SJCRH30 (cell line): ENCODE data around the gene KLC3. TPM values are rescaled to one million over a fixed set of nuclear protein-coding genes. Genes with fewer than 3 reads are reported as not detected.
"Not testable (repeated sequence)": the region's sequence is repeated elsewhere in the genome, so short reads cannot be mapped to it uniquely, and the experiment has no call there.

ENCODE experiments used
- DNase-seq, 2 experiments: peaks; one replicate each; pipeline ENCODE4 v3.0.0-alpha.2; 2015 to 2020
- H3K27ac ChIP-seq: fragments of 250-450 bp; sonication (Bioruptor Pico); 2 replicates; pipeline ENCODE4 v1.5.1; 2020; ENCODE audit warnings: mild to moderate bottlenecking, moderate library complexity
- H3K27me3 ChIP-seq: fragments of 250-450 bp; sonication (Bioruptor Pico); 2 replicates; pipeline ENCODE4 v1.5.1; 2020; ENCODE audit warnings: mild to moderate bottlenecking, moderate library complexity
- H3K36me3 ChIP-seq: fragments of 250-450 bp; sonication (Bioruptor Pico); 2 replicates; pipeline ENCODE4 v1.5.1; 2020; ENCODE audit warnings: mild to moderate bottlenecking, moderate library complexity
- H3K4me1 ChIP-seq: fragments of 250-450 bp; sonication (Bioruptor Pico); 2 replicates; pipeline ENCODE4 v1.5.1; 2020; ENCODE audit warnings: mild to moderate bottlenecking, moderate library complexity
- H3K4me3 ChIP-seq: fragments of 250-450 bp; sonication (Bioruptor Pico); 2 replicates; pipeline ENCODE4 v1.5.1; 2020; ENCODE audit warnings: mild to moderate bottlenecking, moderate library complexity
- H3K9me3 ChIP-seq: fragments of 250-450 bp; sonication (Bioruptor Pico); replicated peaks from 2 replicates; pipeline ENCODE4 v1.5.1; 2020; ENCODE audit warnings: mild to moderate bottlenecking, moderate library complexity
- total RNA-seq: library from RNA; depleted of rRNA; stranded (reverse); fragments of >200 nt; shearing (Covaris generic); gene quantifications from 2 replicates; pipeline ENCODE4 v1.2.3, GENCODE V29; 2014

The KLC3 gene
- total RNA-seq, 1 experiment from 2014 or later, result not detected

DNA sequence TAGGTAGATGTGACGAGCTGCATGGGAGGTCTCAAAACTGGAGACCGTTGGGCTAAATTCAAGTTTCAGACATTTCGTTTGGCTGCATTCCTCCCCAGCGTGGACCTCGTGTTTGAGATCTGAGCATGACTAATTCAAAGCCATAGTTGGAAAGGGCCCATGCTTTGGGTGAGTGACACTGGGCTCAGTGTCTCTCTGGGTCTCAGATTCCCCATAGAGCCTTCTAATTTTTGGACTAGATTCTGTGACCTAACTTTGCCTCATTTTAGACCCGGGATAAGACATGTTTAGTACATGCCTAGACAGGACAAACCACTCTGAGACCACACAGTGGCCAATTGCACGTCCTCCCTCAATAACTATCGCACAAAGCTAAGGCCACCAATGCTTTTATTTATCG, 34.5 kb upstream of the KLC3 start:
- Histone ChIP-seq H3K9me3 (no peaks in the 10 kb centered on the region), H3K27ac (peak overlapping the region; percentile 60), H3K27me3 (no peaks in the 10 kb centered on the region), H3K4me3 (peak overlapping the region; percentile 18; the same call in 1 of the 2 replicates), H3K4me1 (peaks cover 9% of the 10 kb centered on the region), H3K36me3 (no peaks in the 10 kb centered on the region)
- peak; percentile 26 to 53 for DNase-seq

DNA sequence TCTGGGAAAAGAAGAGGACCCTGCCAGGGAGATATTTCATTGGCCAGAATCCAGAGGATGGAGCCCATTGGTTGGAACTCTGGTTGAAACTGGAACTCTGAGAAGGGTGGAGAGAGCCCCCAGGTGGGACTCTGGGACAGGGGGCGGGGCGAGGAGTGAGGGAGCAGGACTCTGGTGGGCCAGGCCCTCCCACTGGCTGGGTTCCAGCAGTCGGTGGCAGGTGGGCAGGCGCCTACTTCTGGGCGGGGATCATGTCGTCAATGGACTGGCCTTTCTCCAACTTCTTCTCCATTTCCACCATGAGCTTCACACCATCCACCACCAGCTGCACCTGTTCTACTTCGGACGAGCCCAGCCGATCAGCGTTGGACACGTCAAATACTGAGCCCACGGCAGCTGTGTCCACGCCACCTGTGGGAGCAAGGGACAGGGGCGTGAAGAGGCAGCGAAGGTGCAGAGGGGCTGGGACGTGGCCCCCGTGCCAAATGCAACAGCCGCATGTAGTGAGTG, 34.0 kb upstream of the KLC3 start:
- Histone ChIP-seq H3K4me1 (peaks cover 9% of the 10 kb centered on the region), H3K4me3 (peak overlapping the region; percentile 18; the same call in 1 of the 2 replicates), H3K27me3 (no peaks in the 10 kb centered on the region), H3K27ac (peak overlapping the region; percentile 60), H3K36me3 (no peaks in the 10 kb centered on the region), H3K9me3 (no peaks in the 10 kb centered on the region)
- DNase-seq, result peak; percentile 94 to 98

DNA sequence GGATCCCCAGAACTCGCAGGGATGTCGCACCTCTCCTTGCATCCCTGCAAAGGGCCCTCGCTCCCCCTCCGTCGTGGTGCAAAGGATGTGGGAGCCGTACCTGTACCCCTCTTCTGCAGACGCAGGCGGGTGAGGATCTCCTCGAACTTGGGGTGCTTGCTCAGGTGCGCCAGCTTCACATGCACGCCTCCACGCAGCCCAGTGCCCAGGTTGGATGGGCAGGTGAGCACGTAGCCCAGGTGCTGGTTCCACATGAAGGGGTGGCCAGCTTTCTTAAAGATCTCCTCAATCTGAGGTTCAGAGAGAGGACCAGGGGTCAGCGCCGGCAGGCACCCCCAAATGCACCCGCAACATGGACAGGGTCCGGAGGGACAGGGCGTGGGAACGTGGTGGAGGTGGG, 33.2 kb upstream of the KLC3 start:
- Histone ChIP-seq H3K27ac (no peak overlapping the region), H3K9me3 (no peaks in the 10 kb centered on the region), H3K4me1 (peaks cover 9% of the 10 kb centered on the region), H3K27me3 (no peaks in the 10 kb centered on the region), H3K4me3 (no peak overlapping the region), H3K36me3 (no peaks in the 10 kb centered on the region)
- DNase-seq, result no peak

DNA sequence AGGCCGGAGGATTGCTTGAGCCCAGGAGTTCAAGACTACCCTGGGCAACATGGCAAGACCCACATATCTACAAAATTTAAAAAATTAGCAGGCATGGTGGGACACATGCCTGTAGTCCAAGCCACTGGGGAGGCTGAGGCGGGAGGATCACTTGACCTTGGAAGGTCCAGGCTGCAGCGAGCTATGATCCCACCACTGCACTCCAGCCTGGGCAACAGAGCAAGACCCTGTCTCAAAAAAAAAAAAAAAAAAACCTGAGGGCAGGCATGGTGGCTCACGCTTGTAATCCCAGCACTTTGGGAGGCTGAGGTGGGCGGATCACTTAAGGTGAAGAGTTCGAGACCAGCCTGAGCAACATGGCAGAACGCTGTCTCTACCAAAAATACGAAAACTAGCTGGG, 31.2 kb upstream of the KLC3 start:
- not testable (repeated sequence) for H3K4me1 ChIP-seq, H3K27me3 ChIP-seq, DNase-seq, H3K9me3 ChIP-seq, H3K27ac ChIP-seq, H3K4me3 ChIP-seq, H3K36me3 ChIP-seq

DNA sequence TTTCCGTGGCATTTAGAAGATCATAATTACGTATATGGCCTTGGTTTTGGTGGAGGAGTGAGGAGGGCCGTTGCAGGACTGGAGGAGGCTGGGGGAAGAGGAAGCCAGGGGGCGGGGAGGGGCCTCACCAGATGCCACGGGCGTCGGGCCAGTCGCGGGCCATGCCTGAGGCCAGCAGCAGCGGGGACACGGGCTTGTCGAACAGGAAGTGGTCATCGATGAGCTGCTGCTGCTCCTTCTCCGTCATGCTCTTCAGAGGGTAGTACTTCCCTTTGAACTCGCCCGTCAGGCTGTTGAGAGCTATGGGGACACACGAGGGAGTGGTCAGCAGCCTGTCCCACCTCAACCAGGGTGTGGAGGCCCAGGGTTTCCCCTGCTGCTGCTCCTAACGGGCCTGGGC, 28.9 kb upstream of the KLC3 start:
- peaks cover 3% of the 10 kb centered on the region for H3K4me1 ChIP-seq
- no peak overlapping the region for H3K27ac ChIP-seq
- no peaks in the 10 kb centered on the region for H3K27me3 ChIP-seq
- DNase-seq, result peak; percentile 83 to 85
- peak overlapping the region; percentile 40 for H3K4me3 ChIP-seq
- H3K9me3 ChIP-seq, result no peaks in the 10 kb centered on the region
- H3K36me3 ChIP-seq, result no peaks in the 10 kb centered on the region

DNA sequence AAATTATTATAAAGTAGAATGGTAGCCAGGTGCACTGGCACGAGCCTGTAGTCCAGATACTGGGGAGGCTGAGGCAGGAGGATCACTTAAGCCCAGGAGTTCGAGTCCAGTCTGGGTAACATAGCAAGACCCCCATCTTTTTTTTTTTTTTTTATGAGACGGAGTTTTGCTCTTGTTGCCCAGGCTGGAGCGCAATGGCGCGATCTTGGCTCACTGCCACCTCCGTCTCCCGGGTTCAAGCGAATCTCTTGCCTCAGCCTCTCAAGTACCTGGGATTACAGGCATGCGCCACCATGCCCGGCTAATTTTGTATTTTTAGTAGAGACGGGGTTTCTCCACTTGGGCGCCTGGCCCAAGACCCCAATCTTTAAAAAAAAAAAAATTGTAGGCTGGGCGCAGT, 28.3 kb upstream of the KLC3 start:
- H3K9me3 ChIP-seq, H3K27me3 ChIP-seq, H3K36me3 ChIP-seq, H3K27ac ChIP-seq, DNase-seq, H3K4me3 ChIP-seq, H3K4me1 ChIP-seq: not testable (repeated sequence)

DNA sequence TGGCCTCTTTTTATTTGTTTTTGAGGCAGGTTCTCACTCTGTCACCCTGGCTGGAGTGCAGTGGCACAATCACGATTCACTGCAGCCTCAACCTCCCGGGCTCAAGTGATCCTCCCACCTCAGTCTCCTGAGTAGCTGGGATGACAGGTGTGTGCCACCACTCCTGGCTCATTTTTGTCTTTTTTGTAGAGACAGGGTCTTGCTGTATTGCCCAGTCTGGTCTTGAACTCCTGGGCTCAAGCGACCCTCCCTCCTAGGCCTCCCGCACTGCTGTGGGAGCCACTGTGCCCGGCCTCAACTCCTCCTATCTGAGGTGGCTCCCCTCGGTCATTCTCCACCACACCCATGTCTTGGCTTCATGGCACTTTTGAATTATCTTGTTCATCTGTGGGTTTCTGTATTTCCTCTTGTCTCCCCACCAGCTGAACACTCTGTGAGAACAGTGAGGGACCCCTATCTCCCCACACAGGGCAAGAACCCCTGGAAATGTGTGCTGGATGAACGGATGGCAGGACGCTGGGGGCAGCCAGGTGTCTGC, 25.8 kb upstream of the KLC3 start:
- no peaks in the 10 kb centered on the region for H3K4me1 ChIP-seq
- no peak overlapping the region for H3K27ac ChIP-seq
- DNase-seq, result no peak

DNA sequence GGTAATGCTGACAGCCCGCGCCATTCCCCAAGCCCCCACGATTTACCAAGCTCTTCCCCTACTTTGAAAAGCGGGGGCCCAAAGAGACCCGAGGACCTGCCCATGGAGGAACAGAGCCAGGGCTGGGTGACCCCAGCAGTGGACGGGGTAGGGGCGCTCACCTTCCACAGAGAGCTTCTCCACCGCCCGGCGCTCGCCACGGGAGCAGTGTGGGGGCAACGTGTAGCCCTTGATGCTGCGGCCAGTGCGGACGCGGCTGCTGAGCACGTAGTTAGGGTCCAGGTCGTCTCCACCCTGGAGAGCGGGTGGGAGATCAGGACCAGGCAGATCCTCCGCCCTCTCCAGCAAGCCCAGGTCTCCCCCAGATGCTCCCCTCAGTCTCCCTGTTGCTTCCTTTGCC, 25.2 kb upstream of the KLC3 start:
- Histone ChIP-seq H3K9me3 (no peaks in the 10 kb centered on the region), H3K27me3 (no peaks in the 10 kb centered on the region), H3K4me3 (no peak overlapping the region), H3K27ac (no peak overlapping the region), H3K36me3 (no peaks in the 10 kb centered on the region), H3K4me1 (no peaks in the 10 kb centered on the region)
- no peak for DNase-seq

More for the DNA sequence above, 25.8 kb upstream of the KLC3 start:
- Histone ChIP-seq H3K4me3 (no peak overlapping the region), H3K27me3 (no peaks in the 10 kb centered on the region), H3K36me3 (no peaks in the 10 kb centered on the region), H3K9me3 (no peaks in the 10 kb centered on the region)

DNA sequence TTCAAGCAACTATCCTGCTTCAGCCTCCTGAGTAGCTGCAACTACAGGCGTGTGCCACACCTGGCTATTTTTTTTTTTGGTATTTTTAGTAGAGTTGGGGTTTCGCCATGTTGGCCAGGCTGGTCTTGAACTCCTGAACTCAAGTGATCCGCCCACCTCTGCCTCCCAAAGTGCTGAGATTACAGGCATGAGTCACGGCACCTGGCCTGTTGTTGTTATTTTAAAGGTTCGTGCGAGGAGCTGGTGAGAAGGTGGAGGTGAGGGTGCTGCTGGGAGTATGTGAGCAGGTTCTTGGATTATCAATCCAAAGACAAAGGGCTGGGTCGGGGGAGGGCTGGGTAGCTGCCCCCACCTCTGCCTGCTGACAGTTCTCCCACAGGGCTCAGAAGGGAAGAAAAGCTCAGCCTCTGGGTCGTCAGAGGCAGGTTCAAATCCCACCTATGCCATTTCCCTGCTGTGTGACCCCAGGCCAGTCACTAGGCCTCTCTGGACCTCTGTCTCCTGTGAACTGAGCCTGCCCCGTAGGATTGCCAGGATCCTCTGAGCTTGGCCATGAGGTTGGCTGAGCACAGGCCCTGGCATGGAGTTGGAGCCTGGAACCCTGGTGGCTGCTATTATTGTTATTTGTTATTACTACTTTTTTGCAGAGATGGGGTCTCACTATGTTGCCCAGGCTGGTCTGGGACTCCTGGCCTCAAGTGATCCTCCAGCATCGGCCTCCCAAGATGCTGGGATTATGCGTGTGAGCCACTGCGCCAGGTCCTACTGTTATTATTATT, 19.4 kb upstream of the KLC3 start:
- Histone ChIP-seq H3K4me3 (no peak overlapping the region), H3K9me3 (no peaks in the 10 kb centered on the region), H3K27ac (no peak overlapping the region), H3K36me3 (no peaks in the 10 kb centered on the region), H3K4me1 (peaks cover 21% of the 10 kb centered on the region), H3K27me3 (peaks cover 6% of the 10 kb centered on the region)
- DNase-seq, result no peak

DNA sequence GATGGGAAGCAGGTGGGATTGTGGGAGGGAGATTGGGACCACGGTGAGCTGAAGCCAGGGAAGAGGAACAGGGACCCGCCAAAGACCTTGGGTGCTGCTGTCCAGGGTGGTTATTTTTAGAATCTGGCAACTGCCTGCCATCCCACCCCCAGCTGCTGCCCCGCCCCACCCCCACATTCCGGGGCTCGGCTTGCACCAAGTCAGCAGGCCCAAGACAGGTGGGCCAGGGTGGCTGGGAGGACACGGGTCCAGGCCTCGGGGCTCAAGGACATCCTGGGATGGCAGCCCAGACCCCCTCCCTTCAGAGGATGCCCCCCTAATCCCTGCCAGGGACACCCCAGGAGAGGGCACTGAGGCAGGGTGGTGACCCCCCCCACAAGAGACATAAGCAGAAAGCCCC, 18.7 kb upstream of the KLC3 start:
- no peaks in the 10 kb centered on the region for H3K36me3 ChIP-seq
- no peak overlapping the region for H3K27ac ChIP-seq
- H3K4me1 ChIP-seq, result peaks cover 21% of the 10 kb centered on the region
- no peak overlapping the region for H3K4me3 ChIP-seq
- H3K9me3 ChIP-seq, result no peaks in the 10 kb centered on the region
- H3K27me3 ChIP-seq, result peaks cover 6% of the 10 kb centered on the region
- DNase-seq, result peak; percentile 59 to 65

DNA sequence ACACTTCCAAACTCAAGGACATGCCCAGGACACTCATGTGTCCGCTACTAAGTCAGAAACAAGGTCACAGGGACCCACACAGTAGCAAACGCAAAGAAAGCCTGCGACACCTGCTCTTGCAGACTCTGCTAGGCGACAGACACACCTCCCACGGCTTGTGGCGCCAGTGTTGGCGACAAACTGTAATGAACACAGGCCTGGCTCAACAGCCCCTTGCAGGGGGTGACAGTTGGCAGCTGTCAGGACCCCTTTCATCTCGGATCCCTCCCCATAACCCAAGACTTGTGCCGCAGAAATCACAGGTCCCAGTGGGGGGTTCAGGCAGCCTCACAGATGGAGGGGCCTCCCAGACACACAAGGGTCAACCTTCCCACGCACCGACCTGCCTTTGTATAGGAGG, 18.2 kb upstream of the KLC3 start:
- Histone ChIP-seq H3K27me3 (peaks cover 6% of the 10 kb centered on the region), H3K4me3 (no peak overlapping the region), H3K9me3 (no peaks in the 10 kb centered on the region), H3K27ac (no peak overlapping the region), H3K4me1 (peaks cover 21% of the 10 kb centered on the region), H3K36me3 (no peaks in the 10 kb centered on the region)
- peak; percentile 37 to 46 for DNase-seq

DNA sequence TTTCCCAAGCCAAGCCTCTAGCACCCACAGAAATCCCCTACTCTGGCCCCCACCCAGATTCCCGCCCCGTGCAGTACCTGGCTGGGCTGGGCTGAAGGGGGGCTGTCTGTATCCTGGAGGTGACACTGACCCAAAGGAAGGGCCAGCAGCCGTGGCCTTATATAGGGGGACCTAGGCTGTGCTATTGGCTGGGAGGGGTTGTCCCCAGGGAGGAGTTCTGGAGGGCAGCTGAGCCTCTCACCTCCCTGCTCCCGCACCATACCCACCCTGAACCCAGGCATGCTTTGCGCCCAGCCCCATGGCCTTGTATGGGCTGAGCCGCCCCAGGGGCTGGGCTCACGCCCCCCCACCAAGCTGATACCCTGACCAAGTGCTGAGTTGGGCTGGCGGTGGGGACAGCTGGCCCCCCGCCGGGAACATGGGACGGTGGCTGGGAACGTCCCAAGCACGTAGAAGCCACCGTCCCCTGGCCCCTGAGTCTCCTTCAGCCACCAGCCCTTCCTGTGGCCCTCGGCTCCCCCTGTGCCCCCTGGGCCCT, 17.7 kb upstream of the KLC3 start, which contains the start of gene CKM:
Gene CKM (minus strand): TSS at position 132 of the 538 bp plus-strand sequence. CDS start 3,162 bp downstream, outside the sequence.
- peak within 1 kb of the TSS; percentile 34 for H3K4me3 ChIP-seq
- no peaks in the 10 kb centered on the region for H3K9me3 ChIP-seq
- no peak for DNase-seq
- no peak within 1 kb of the TSS for H3K27ac ChIP-seq
- peaks cover 6% of the 10 kb centered on the region for H3K27me3 ChIP-seq
- H3K36me3 ChIP-seq, result no peaks in the 10 kb centered on the region
- H3K4me1 ChIP-seq, result peaks cover 21% of the 10 kb centered on the region

DNA sequence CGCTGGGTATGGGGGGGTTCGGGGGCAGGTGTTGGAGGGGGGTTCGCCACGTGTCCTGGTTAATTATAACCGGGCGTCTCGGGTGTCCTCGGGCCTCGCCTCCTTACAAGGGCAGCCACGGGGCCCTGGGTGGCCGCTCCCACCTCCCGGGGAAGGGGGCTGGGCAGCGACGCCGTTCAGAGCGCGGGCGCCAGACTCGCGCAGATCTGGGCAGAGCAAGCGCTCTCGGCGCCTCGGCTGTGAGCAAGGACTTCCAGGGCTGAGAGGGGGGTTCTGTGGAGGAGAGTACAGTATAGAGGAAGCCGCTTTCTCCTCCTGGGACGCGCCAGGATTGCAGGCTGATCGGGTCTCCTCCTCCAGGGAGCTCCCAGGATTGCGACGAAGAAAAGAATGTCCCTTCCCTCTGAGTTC, 16.9 kb upstream of the KLC3 start:
- Histone ChIP-seq H3K27me3 (peaks cover 6% of the 10 kb centered on the region), H3K4me1 (peaks cover 21% of the 10 kb centered on the region), H3K9me3 (no peaks in the 10 kb centered on the region), H3K4me3 (peak overlapping the region; percentile 34), H3K27ac (no peak overlapping the region), H3K36me3 (no peaks in the 10 kb centered on the region)
- DNase-seq, result peak; percentile 53 to 57

DNA sequence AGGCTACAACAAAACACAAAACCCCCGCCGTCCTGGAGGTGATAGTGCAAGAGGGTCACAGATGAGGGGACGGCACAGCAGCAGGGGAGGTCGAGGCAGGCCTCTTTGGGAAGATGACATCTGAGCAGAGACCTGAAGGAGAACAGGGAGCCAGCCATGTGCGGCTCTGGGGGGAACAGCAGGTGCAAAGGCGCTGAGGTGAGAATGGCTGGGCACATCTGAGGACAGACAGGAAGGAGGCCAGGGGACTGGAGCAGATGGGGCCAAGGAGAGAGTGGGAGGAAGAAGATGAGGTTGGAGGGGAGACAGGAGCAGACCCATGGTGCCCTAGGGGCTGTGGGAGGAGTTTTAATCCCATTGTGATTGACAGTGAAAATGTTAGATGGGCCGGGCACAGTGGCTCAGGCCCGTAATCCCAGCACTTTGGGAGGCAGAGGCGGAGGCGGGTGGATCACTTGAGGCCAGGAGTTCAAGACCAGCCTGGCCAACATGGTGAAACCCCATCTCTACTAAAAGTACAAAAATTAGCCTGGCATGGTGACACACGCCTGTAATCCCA, 16.1 kb upstream of the KLC3 start:
- H3K27ac ChIP-seq, result no peak overlapping the region
- H3K4me1 ChIP-seq, result peaks cover 21% of the 10 kb centered on the region
- no peaks in the 10 kb centered on the region for H3K36me3 ChIP-seq
- H3K27me3 ChIP-seq, result peaks cover 6% of the 10 kb centered on the region
- DNase-seq, result no peak
- no peak overlapping the region for H3K4me3 ChIP-seq
- H3K9me3 ChIP-seq, result no peaks in the 10 kb centered on the region
